ENCODE results near the gene FCAR. TPM values are rescaled to one million over a fixed set of nuclear protein-coding genes. Genes with fewer than 3 reads are reported as not detected.
"Not testable (repeated sequence)": the region's sequence is repeated elsewhere in the genome, so short reads cannot be mapped to it uniquely, and the experiment has no call there.

FCAR gene
- total RNA-seq, 1 donor = not detected

GRCh38 chr19:54893406-54893805, 19.4 kb downstream of the FCAR start:
- DNase-seq (ENCODE audit: insufficient read length, low spot score, missing footprints) = no peak
- no peaks in the 10 kb centered on the region for H3K36me3 ChIP-seq (ENCODE audit: insufficient read depth, low read length)

GRCh38 chr19:54894106-54894505, 20.1 kb downstream of the FCAR start:
- not testable (repeated sequence) for H3K36me3 ChIP-seq (ENCODE audit: insufficient read depth, low read length); DNase-seq (ENCODE audit: insufficient read length, low spot score, missing footprints); H3K9me3 ChIP-seq (ENCODE audit: low read depth, low read length)

More at GRCh38 chr19:54893406-54893805, 19.4 kb downstream of the FCAR start:
- Histone ChIP-seq H2AFZ (ENCODE audit: low read length) (no peak overlapping the region), H3K9me3 (ENCODE audit: low read depth, low read length) (no peaks in the 10 kb centered on the region), H3K4me2 (ENCODE audit: insufficient read depth, low read length) (no peak overlapping the region), H3K4me3 (ENCODE audit: insufficient read depth, low read length) (no peak overlapping the region), H4K20me1 (ENCODE audit: insufficient read depth, low read length) (no peaks in the 10 kb centered on the region), H3K4me1 (ENCODE audit: insufficient read depth, low read length) (no peaks in the 10 kb centered on the region), H3K27ac (ENCODE audit: low read depth, low read length) (no peak overlapping the region), H3K79me2 (ENCODE audit: insufficient read depth, low read length) (no peaks in the 10 kb centered on the region), H3K27me3 (ENCODE audit: insufficient read depth, low read length) (no peaks in the 10 kb centered on the region)
- TF ChIP-seq, protein P1, sequence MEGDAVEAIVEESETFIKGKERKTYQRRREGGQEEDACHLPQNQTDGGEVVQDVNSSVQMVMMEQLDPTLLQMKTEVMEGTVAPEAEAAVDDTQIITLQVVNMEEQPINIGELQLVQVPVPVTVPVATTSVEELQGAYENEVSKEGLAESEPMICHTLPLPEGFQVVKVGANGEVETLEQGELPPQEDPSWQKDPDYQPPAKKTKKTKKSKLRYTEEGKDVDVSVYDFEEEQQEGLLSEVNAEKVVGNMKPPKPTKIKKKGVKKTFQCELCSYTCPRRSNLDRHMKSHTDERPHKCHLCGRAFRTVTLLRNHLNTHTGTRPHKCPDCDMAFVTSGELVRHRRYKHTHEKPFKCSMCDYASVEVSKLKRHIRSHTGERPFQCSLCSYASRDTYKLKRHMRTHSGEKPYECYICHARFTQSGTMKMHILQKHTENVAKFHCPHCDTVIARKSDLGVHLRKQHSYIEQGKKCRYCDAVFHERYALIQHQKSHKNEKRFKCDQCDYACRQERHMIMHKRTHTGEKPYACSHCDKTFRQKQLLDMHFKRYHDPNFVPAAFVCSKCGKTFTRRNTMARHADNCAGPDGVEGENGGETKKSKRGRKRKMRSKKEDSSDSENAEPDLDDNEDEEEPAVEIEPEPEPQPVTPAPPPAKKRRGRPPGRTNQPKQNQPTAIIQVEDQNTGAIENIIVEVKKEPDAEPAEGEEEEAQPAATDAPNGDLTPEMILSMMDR (IDR thresholded peaks at IDR 0.05; ENCODE audit: extremely low read depth, low read depth, low read length) = no peak

GRCh38 chr19:54896036-54896435, 22.0 kb downstream of the FCAR start:
- no peaks in the 10 kb centered on the region for H3K36me3 ChIP-seq (ENCODE audit: insufficient read depth, low read length)
- H3K4me2 ChIP-seq (ENCODE audit: insufficient read depth, low read length) = no peak overlapping the region
- H3K27me3 ChIP-seq (ENCODE audit: insufficient read depth, low read length) = no peaks in the 10 kb centered on the region
- TF ChIP-seq, protein P1 (IDR thresholded peaks at IDR 0.05; ENCODE audit: extremely low read depth, low read depth, low read length) = no peak
- no peaks in the 10 kb centered on the region for H4K20me1 ChIP-seq (ENCODE audit: insufficient read depth, low read length)
- no peaks in the 10 kb centered on the region for H3K4me1 ChIP-seq (ENCODE audit: insufficient read depth, low read length)
- DNase-seq (ENCODE audit: insufficient read length, low spot score, missing footprints) = no peak
- no peak overlapping the region for H3K4me3 ChIP-seq (ENCODE audit: insufficient read depth, low read length)
- H3K79me2 ChIP-seq (ENCODE audit: insufficient read depth, low read length) = no peaks in the 10 kb centered on the region
- no peaks in the 10 kb centered on the region for H3K9me3 ChIP-seq (ENCODE audit: low read depth, low read length)
- H2AFZ ChIP-seq (ENCODE audit: low read length) = no peak overlapping the region
- no peak overlapping the region for H3K27ac ChIP-seq (ENCODE audit: low read depth, low read length)

More at GRCh38 chr19:54894106-54894505, 20.1 kb downstream of the FCAR start:
- not testable (repeated sequence) for H3K4me2 ChIP-seq (ENCODE audit: insufficient read depth, low read length); H4K20me1 ChIP-seq (ENCODE audit: insufficient read depth, low read length); H3K4me1 ChIP-seq (ENCODE audit: insufficient read depth, low read length); H3K27ac ChIP-seq (ENCODE audit: low read depth, low read length); H2AFZ ChIP-seq (ENCODE audit: low read length); H3K27me3 ChIP-seq (ENCODE audit: insufficient read depth, low read length); H3K79me2 ChIP-seq (ENCODE audit: insufficient read depth, low read length); H3K4me3 ChIP-seq (ENCODE audit: insufficient read depth, low read length)

DNA sequence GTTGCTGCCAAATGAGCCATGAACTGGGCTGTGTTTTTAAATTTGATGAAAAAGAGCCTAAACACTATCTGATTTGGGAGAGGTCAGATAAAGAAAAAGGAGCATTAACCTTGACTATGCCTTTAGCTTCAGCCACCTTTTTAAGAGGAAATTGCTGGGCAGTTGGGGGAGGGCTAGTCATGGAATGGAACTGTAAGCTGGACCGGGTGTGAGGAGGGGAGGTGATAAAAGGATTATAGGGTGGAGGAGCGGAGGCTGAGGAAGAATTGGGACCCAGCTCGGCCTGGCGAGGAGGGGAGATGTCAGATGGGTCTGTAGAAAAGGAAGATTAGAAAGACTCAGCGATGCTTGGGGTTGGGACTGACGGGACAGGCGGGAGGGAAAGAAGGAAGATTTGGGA, 24.6 kb downstream of the FCAR start:
- not testable (repeated sequence) for H3K27ac ChIP-seq (ENCODE audit: low read depth, low read length); H3K4me3 ChIP-seq (ENCODE audit: insufficient read depth, low read length)

GRCh38 chr19:54899646-54900045, 25.6 kb downstream of the FCAR start:
- H3K36me3 ChIP-seq (ENCODE audit: insufficient read depth, low read length); H3K27me3 ChIP-seq (ENCODE audit: insufficient read depth, low read length); H3K4me3 ChIP-seq (ENCODE audit: insufficient read depth, low read length); H3K9me3 ChIP-seq (ENCODE audit: low read depth, low read length); DNase-seq (ENCODE audit: insufficient read length, low spot score, missing footprints); H3K4me2 ChIP-seq (ENCODE audit: insufficient read depth, low read length); H3K27ac ChIP-seq (ENCODE audit: low read depth, low read length); H2AFZ ChIP-seq (ENCODE audit: low read length); H3K4me1 ChIP-seq (ENCODE audit: insufficient read depth, low read length); H4K20me1 ChIP-seq (ENCODE audit: insufficient read depth, low read length); H3K79me2 ChIP-seq (ENCODE audit: insufficient read depth, low read length): not testable (repeated sequence)

More for the DNA sequence above, 24.6 kb downstream of the FCAR start:
- H3K4me2 ChIP-seq (ENCODE audit: insufficient read depth, low read length); H4K20me1 ChIP-seq (ENCODE audit: insufficient read depth, low read length); H2AFZ ChIP-seq (ENCODE audit: low read length); H3K9me3 ChIP-seq (ENCODE audit: low read depth, low read length); H3K27me3 ChIP-seq (ENCODE audit: insufficient read depth, low read length); H3K36me3 ChIP-seq (ENCODE audit: insufficient read depth, low read length); H3K4me1 ChIP-seq (ENCODE audit: insufficient read depth, low read length); DNase-seq (ENCODE audit: insufficient read length, low spot score, missing footprints); H3K79me2 ChIP-seq (ENCODE audit: insufficient read depth, low read length): not testable (repeated sequence)

GRCh38 chr19:54901153-54901552, 27.1 kb downstream of the FCAR start:
- not testable (repeated sequence) for H3K27ac ChIP-seq (ENCODE audit: low read depth, low read length); H3K4me2 ChIP-seq (ENCODE audit: insufficient read depth, low read length); H3K36me3 ChIP-seq (ENCODE audit: insufficient read depth, low read length)

More at GRCh38 chr19:54901153-54901552, 27.1 kb downstream of the FCAR start:
- DNase-seq (ENCODE audit: insufficient read length, low spot score, missing footprints); H2AFZ ChIP-seq (ENCODE audit: low read length); H3K27me3 ChIP-seq (ENCODE audit: insufficient read depth, low read length); H3K4me1 ChIP-seq (ENCODE audit: insufficient read depth, low read length); H4K20me1 ChIP-seq (ENCODE audit: insufficient read depth, low read length); H3K4me3 ChIP-seq (ENCODE audit: insufficient read depth, low read length); H3K79me2 ChIP-seq (ENCODE audit: insufficient read depth, low read length); H3K9me3 ChIP-seq (ENCODE audit: low read depth, low read length): not testable (repeated sequence)
